ENCODE measurements around the gene REV3L. TPM values are rescaled to one million over a fixed set of nuclear protein-coding genes. Genes with fewer than 3 reads are reported as not detected.
"Not testable (repeated sequence)": the region's sequence is repeated elsewhere in the genome, so short reads cannot be mapped to it uniquely, and the experiment has no call there.

The REV3L gene
- total RNA-seq, 2 experiments from 2014 or later = 18.8 to 20.9 TPM

GRCh38 chr6:111329882-111330633, 153.0 kb downstream of the REV3L start:
- ChIA-PET CTCF (interaction anchor here (0.6 kb wide), 1 partner anchor 233 kb away, joined by 3 read pairs; no protein-coding TSS in a partner anchor), POLR2A (no interaction called here)

GRCh38 chr6:111326563-111326962, 156.5 kb downstream of the REV3L start:
- CTCF ChIA-PET = no interaction called here
- POLR2A ChIA-PET = no interaction called here

GRCh38 chr6:111322145-111322544, 160.9 kb downstream of the REV3L start:
- CTCF ChIA-PET = no interaction called here
- POLR2A ChIA-PET = no interaction called here

GRCh38 chr6:111307950-111308349, 175.1 kb downstream of the REV3L start:
- POLR2A ChIA-PET = not testable (repeated sequence)

GRCh38 chr6:111307275-111307858, 175.7 kb downstream of the REV3L start:
- CTCF ChIA-PET = no interaction called here
- POLR2A ChIA-PET = no interaction called here

More at GRCh38 chr6:111307950-111308349, 175.1 kb downstream of the REV3L start:
- CTCF ChIA-PET = not testable (repeated sequence)

GRCh38 chr6:111306104-111306888, 176.7 kb downstream of the REV3L start:
- ChIA-PET POLR2A (no interaction called here), CTCF (interaction anchor here (0.6 kb wide), 1 partner anchor 84 kb away, joined by 6 read pairs; no protein-coding TSS in a partner anchor)

GRCh38 chr6:111301946-111302345, 181.1 kb downstream of the REV3L start:
- CTCF ChIA-PET = no interaction called here
- POLR2A ChIA-PET = no interaction called here

- CTCF ChIA-PET, POLR2A ChIA-PET: not testable (repeated sequence)
Observed at GRCh38 chr6:111300938-111301800, 181.8 kb downstream of the REV3L start.

- POLR2A ChIA-PET = no interaction called here
- CTCF ChIA-PET = no interaction called here
Observed at GRCh38 chr6:111297776-111298175, 185.2 kb downstream of the REV3L start.

GRCh38 chr6:111294374-111294967, 188.5 kb downstream of the REV3L start:
- ChIA-PET CTCF (no interaction called here), POLR2A (interaction anchor here (0.7 kb wide), 1 partner anchor 501 kb away, joined by 5 read pairs; no protein-coding TSS in a partner anchor)

- ChIA-PET POLR2A (no interaction called here), CTCF (no interaction called here)
Observed at GRCh38 chr6:111291336-111292259, 191.4 kb downstream of the REV3L start.

GRCh38 chr6:111290689-111291335, 192.2 kb downstream of the REV3L start:
- CTCF ChIA-PET, POLR2A ChIA-PET: not testable (repeated sequence)

GRCh38 chr6:111284356-111284755, 198.7 kb downstream of the REV3L start:
- POLR2A ChIA-PET, CTCF ChIA-PET: not testable (repeated sequence)

GRCh38 chr6:111283707-111284106, 199.3 kb downstream of the REV3L start:
- ChIA-PET CTCF (no interaction called here), POLR2A (no interaction called here)

- ChIA-PET CTCF (no interaction called here), POLR2A (no interaction called here)
Observed at GRCh38 chr6:111282515-111282914, 200.5 kb downstream of the REV3L start.

GRCh38 chr6:111280445-111280955, 202.5 kb downstream of the REV3L start:
- ChIA-PET POLR2A (no interaction called here), CTCF (interaction anchor here (0.5 to 1.0 kb wide), 2 partner anchors 21 to 58 kb away, joined by 3 to 4 read pairs; a partner anchor contains a TSS)

- CTCF ChIA-PET = no interaction called here
- POLR2A ChIA-PET = no interaction called here
Observed at GRCh38 chr6:111278731-111279130, 204.3 kb downstream of the REV3L start.

GRCh38 chr6:111277819-111278218, 205.2 kb downstream of the REV3L start:
- ChIA-PET CTCF (no interaction called here), POLR2A (no interaction called here)

Data from activated CD8-positive, alpha-beta memory T cell treated with anti-CD3 and anti-CD28 coated beads for 36 hours (primary cell).